MM.1S (cell line): ENCODE measurements around the gene C10orf67.

Source experiments
- CTCF ChIP-seq: fragments of 300-600 bp; sonication (generic); IDR thresholded peaks from 2 replicates; pipeline ENCODE4 v1.5.1; 2016; ENCODE audit warnings: antibody characterized with exemption, low read length, mixed read lengths
- EZH2 ChIP-seq: fragments of 300-600 bp; sonication (generic); optimal IDR thresholded peaks from 2 replicates; pipeline ENCODE3; 2017; ENCODE audit warnings: low read depth, mild to moderate bottlenecking, antibody characterized with exemption, low read length, mixed read lengths

DNA sequence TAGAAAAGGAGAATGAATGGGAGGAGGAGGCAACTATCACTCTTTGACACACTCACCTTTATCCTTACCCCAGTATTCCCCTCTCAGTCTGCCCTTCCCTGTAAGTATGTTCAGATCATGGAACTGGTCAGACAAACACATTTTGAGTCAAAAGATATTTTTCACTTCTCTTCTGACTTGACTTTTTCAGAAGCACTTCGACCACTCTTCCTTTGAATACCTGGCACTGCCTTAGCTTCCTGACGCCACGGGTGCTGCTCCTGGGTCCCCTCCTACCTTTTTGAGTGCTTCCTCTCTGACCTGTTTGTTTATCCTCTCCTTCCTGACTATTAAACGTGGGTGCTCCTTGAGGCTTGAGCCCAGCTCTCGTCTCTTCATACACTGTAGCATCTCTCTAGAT, 19.8 kb upstream of the C10orf67 start:
- TF ChIP-seq CTCF = no peak
- no peak for TF ChIP-seq EZH2
